SK-N-SH treated with all-trans-retinoic acid at 6 μM for 48 hours (cell line): ENCODE results near the gene PABPN1L.

ENCODE experiments used
- CSDC2 ChIP-seq: fragments of 250-450 bp; sonication (Bioruptor Pico); IDR thresholded peaks from 2 replicates; pipeline ENCODE4 v1.5.0; 2020; ENCODE audit warnings: mild to moderate bottlenecking, moderate library complexity
- ISL1 ChIP-seq: fragments of 250-450 bp; sonication (Bioruptor Pico); IDR thresholded peaks from 2 replicates; pipeline ENCODE4 v2.1.2; 2022; ENCODE audit warnings: mild to moderate bottlenecking, moderate library complexity
- PPARA ChIP-seq: fragments of 250-450 bp; sonication (Bioruptor Pico); IDR thresholded peaks from 2 replicates; pipeline ENCODE4 v1.5.0; 2020; ENCODE audit warnings: mild to moderate bottlenecking, borderline replicate concordance
- TCF4 ChIP-seq: fragments of 250-450 bp; sonication (Bioruptor Pico); IDR thresholded peaks from 2 replicates; pipeline ENCODE4 v1.8.0; 2021; ENCODE audit warnings: mild to moderate bottlenecking, moderate library complexity, borderline replicate concordance
- ZNF565 ChIP-seq: fragments of 450-650 bp; formaldehyde crosslinking; conservative IDR thresholded peaks from 2 replicates; pipeline ENCODE4 v1.5.0; 2020; ENCODE audit warnings: low read depth, mild to moderate bottlenecking, moderate library complexity

DNA sequence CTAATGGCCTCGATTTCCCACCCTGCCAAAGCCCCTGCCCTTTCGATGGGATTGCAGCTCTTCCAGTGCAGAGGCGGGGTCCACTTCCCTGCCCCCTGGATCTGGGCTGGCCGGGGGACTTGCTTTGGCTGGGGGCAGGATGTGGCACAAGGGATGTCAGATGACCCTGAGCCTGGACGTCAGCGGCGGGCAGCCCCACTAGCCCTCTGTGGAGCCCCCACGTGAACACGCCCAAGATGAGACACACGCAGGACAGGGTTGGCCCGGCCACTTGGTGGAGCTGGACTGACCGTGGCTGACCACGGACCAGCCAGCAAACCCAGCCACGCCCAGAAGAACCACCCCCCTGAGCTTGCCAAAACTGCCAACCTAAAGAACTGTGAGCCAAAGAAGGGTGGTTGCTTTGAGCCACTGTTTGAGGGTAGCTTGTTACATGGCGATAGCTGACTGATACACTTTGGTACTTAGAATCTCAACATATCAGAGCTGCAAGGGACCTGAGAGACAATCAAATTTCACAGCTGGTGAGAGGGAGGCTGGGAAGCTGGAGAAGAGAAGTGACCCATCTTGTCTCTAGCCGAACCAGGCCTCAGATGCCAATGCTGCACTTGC is 46.6 kb upstream of the PABPN1L start:
- TF ChIP-seq CSDC2 (CRISPR knock-in tag) (no peak), ZNF565 (CRISPR knock-in tag) (no peak), PPARA (CRISPR knock-in tag) (no peak), TCF4 (no peak), ISL1 (CRISPR knock-in tag) (no peak)
